ENCODE measurements around the gene LKAAEAR1. TPM values are rescaled to one million over a fixed set of nuclear protein-coding genes. Genes with fewer than 3 reads are reported as not detected.
A peak's percentile ranks its signal among the peaks of the same experiment; 100 is the strongest.

The LKAAEAR1 gene
- total and polyA plus RNA-seq, 8 donors: 0.23 TPM; not detected in 7

DNA sequence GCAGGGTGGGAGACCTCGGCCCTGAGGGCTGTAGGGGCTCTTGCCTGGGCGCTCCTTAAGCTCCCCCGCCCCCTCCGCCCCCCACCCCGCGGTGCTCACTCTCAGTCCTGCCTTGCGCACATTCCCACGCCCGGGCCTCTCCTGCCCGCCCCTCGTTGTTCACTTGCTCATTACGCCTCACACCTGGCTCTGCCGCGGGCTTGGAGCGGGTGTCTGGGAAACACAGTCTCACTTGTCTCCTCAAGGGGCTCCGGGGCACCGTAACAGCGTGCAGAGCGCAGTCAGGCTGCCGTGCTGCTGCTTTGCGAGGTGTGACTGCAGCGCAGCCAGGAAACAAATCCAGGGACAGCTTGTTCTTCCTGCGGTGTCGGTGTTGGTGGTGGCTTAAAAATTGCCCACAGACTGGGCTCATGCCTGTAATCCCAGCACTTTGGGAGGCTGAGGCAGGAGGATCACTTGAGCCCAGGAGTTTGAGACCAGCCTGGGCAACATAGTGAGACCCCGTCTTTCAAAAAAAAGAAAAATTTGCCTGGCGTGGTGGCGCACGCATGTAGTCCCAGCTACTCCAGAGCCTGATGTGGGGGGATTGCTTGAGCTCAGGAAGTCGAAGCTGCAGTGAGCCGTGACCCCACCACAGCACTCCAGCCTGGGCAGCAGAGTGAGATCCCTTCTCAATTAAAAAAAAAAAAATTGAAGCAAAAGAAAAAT, 18.6 kb upstream of the LKAAEAR1 start:
- no peak overlapping the region for H3K27ac ChIP-seq
- DNase-seq: peak in 1 of 2 donors; percentile 62
- WGBS, 5 donors: 19 to 21% (median 21%) methylated on average over 25 to 30 of the region's 30 CpGs
- no peak for TF ChIP-seq POLR2A (IDR thresholded peaks at IDR 0.05)
- TF ChIP-seq POLR2AphosphoS5 (IDR thresholded peaks at IDR 0.05): no peak
- TF ChIP-seq, protein P1, sequence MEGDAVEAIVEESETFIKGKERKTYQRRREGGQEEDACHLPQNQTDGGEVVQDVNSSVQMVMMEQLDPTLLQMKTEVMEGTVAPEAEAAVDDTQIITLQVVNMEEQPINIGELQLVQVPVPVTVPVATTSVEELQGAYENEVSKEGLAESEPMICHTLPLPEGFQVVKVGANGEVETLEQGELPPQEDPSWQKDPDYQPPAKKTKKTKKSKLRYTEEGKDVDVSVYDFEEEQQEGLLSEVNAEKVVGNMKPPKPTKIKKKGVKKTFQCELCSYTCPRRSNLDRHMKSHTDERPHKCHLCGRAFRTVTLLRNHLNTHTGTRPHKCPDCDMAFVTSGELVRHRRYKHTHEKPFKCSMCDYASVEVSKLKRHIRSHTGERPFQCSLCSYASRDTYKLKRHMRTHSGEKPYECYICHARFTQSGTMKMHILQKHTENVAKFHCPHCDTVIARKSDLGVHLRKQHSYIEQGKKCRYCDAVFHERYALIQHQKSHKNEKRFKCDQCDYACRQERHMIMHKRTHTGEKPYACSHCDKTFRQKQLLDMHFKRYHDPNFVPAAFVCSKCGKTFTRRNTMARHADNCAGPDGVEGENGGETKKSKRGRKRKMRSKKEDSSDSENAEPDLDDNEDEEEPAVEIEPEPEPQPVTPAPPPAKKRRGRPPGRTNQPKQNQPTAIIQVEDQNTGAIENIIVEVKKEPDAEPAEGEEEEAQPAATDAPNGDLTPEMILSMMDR (IDR thresholded peaks at IDR 0.05): no peak
- no peak for TF ChIP-seq EP300 (IDR thresholded peaks at IDR 0.05)
- H3K27me3 ChIP-seq: peaks cover 10 to 94% (median 42%) of the 10 kb centered on the region in 3 donors
- H3K4me3 ChIP-seq: peak overlapping the region; percentile 36 to 54 (median 40)
- peaks cover 0 to 9% (median 4%) of the 10 kb centered on the region in 4 donors for H3K36me3 ChIP-seq
- intact Hi-C loops (cut with DNase I; ENCODE audit: low total_unique reads): no loop called here
- no peaks in the 10 kb centered on the region for H3K9me3 ChIP-seq
- H3K4me1 ChIP-seq: peaks cover 8 to 14% (median 12%) of the 10 kb centered on the region in 4 donors

DNA sequence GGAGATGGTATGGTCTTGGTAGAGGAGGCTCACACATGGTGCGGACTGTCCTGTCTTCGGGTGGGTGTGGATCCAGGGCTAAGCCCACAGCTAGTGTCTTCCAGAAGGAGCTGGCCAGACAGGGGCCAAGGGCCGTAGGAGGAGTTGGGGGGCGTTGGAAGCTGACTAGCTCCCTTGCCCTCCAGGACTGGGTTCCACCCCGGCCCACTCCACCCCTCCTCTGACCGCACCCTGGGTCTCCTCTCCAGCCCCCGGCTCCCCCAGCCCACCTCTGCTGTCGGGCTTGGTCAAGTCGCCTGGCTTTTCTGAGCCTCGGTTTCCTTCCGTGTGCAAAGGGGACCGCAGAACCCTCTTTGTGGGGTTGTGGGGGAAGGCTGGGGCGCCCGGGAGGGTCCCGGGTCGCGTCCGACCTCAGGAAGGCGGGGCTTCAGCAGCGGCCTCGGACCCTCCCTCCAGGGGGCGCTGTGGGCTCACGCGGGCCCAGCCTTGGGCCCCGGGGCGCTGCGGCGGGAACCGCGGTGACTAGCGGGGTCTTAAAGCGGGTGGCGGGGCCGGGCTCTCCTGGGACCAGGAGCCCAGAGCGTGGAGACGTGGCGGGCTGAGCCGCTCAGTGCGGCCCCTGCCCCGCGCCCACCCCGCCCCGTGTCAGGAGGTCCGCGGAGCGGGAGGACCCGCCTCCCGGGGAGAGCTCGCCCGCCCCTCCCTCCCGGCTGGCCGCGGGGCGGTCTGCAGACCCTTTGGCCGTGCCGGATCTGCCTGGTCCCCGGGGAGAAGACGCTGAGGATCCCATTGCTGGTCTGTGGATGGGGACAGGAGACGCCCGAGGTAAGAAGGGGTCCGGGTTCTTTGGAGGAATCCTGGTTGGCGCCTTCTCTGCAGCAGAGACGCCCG, 17.8 kb upstream of the LKAAEAR1 start:
- Histone ChIP-seq H3K27me3 (peaks cover 10 to 87% (median 42%) of the 10 kb centered on the region in 3 donors), H3K4me1 (peaks cover 8 to 14% (median 12%) of the 10 kb centered on the region in 4 donors), H3K27ac (no peak overlapping the region), H3K4me3 (peak overlapping the region; percentile 36 to 54 (median 40)), H3K36me3 (peaks cover 0 to 10% (median 4%) of the 10 kb centered on the region in 4 donors), H3K9me3 (no peaks in the 10 kb centered on the region)
- DNase-seq: peak; percentile 48 to 78
- 6 to 22% (median 8%) methylated on average over 20 to 61 of the region's 64 CpGs for WGBS, 5 donors
- intact Hi-C loops (cut with DNase I; ENCODE audit: low total_unique reads): no loop called here
- TF ChIP-seq EP300 (IDR thresholded peaks at IDR 0.05): no peak
- TF ChIP-seq, protein P1 (IDR thresholded peaks at IDR 0.05): peak in 4 of 7 experiments; percentile 8 to 61 (median 45)

GRCh38 chr20:64100946-64101688, 16.9 kb upstream of the LKAAEAR1 start:
- no peak for DNase-seq
- Histone ChIP-seq H3K4me1 (peaks cover 8 to 14% (median 12%) of the 10 kb centered on the region in 4 donors), H3K27me3 (peaks cover 10 to 82% (median 42%) of the 10 kb centered on the region in 3 donors), H3K4me3 (no peak overlapping the region), H3K27ac (no peak overlapping the region), H3K9me3 (no peaks in the 10 kb centered on the region), H3K36me3 (peaks cover 0 to 10% (median 4%) of the 10 kb centered on the region in 4 donors)
- WGBS, 5 donors: 77 to 84% (median 82%) methylated on average over 9 of the region's 9 CpGs
- no peak for TF ChIP-seq EP300 (IDR thresholded peaks at IDR 0.05)
- TF ChIP-seq, protein P1 (IDR thresholded peaks at IDR 0.05): no peak
- TF ChIP-seq POLR2AphosphoS5 (IDR thresholded peaks at IDR 0.05): no peak
- no peak for TF ChIP-seq POLR2A (IDR thresholded peaks at IDR 0.05)
- intact Hi-C loops (cut with DNase I; ENCODE audit: low total_unique reads): no loop called here

DNA sequence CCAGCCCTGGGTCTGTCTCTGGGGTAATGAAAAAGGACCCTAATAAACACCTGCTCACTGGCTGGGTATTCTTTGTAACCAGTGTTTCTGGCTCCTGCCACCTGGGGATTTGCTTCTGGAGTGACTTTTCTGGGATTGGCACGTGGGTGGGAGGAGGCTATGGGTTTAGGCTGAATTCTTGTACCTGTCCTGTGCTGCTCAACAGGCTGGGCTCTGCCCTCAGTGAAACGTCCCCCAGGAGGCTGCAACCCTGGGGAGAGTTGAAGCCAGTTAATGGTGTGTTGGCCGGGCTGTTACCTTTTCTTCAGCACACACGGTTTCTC, 16.3 kb upstream of the LKAAEAR1 start:
- WGBS, 5 donors: 40 to 68% (median 66%) methylated on average over 3 to 4 of the region's 4 CpGs
- Histone ChIP-seq H3K27ac (no peak overlapping the region), H3K9me3 (no peaks in the 10 kb centered on the region), H3K27me3 (peaks cover 10 to 84% (median 45%) of the 10 kb centered on the region in 3 donors), H3K4me3 (no peak overlapping the region), H3K36me3 (peaks cover 0 to 10% (median 4%) of the 10 kb centered on the region in 4 donors), H3K4me1 (peaks cover 8 to 14% (median 12%) of the 10 kb centered on the region in 4 donors)
- no peak for TF ChIP-seq EP300 (IDR thresholded peaks at IDR 0.05)
- TF ChIP-seq POLR2AphosphoS5 (IDR thresholded peaks at IDR 0.05): no peak
- DNase-seq: no peak
- intact Hi-C loops (cut with DNase I; ENCODE audit: low total_unique reads): no loop called here
